K562 (cell line): ENCODE data around the gene DARS2. TPM values are rescaled to one million over a fixed set of nuclear protein-coding genes. Genes with fewer than 3 reads are reported as not detected.

Experiments used
- DIDO1 ChIP-seq: fragments of 450-650 bp; IDR thresholded peaks from 2 replicates; pipeline ENCODE4 v1.6.1; 2016; ENCODE audit warnings: low read depth, missing biosample characterization, missing genetic modification characterization
- ESRRA ChIP-seq: fragments of 450-650 bp; IDR thresholded peaks from 2 replicates; pipeline ENCODE4 v1.6.1; 2014; ENCODE audit warnings: low read depth, mild to moderate bottlenecking, moderate library complexity, borderline replicate concordance
- HINFP ChIP-seq: fragments of 450-650 bp; conservative IDR thresholded peaks from 2 replicates; pipeline ENCODE4 v1.6.1; 2016; ENCODE audit warnings: missing genetic modification characterization, low read depth, mild to moderate bottlenecking, control low read depth, missing compliant biosample characterization
- HMG20B ChIP-seq: fragments of 250-450 bp; sonication (Bioruptor Pico); IDR thresholded peaks from 2 replicates; pipeline ENCODE4 v1.5.0; 2021; ENCODE audit warnings: mild to moderate bottlenecking
- PKNOX1 ChIP-seq: fragments of 450-650 bp; IDR thresholded peaks from 2 replicates; pipeline ENCODE4 v1.6.1; 2016
- TBP ChIP-seq: optimal IDR thresholded peaks from 2 replicates; pipeline ENCODE3; 2011; ENCODE audit warnings: low read depth, low read length, improper control_type of control experiment
- U2AF2 ChIP-seq: fragments of 200-400 bp; formaldehyde crosslinking; optimal IDR thresholded peaks from 2 replicates; pipeline ENCODE3; 2017; ENCODE audit warnings: low read depth, mild to moderate bottlenecking, low read length
- UBTF ChIP-seq, 2 experiments: IDR thresholded peaks; 2 replicates each; pipeline ENCODE4 v1.6.1; 2012; ENCODE audit warnings: improper control_type of control experiment in 2 of 2, low read depth in 2 of 2, low read length in 2 of 2, borderline replicate concordance in 1 of 2
- ZBTB26 ChIP-seq: fragments of 450-650 bp; formaldehyde crosslinking; IDR thresholded peaks from 2 replicates; pipeline ENCODE4 v1.4.0; 2022; ENCODE audit warnings: missing genetic modification characterization
- ZNF395 ChIP-seq: fragments of 200-800 bp; sonication (Bioruptor generic); IDR thresholded peaks from 2 replicates; pipeline ENCODE4 v1.6.1; 2017; ENCODE audit warnings: missing genetic modification characterization, missing compliant biosample characterization
- ZNF407 ChIP-seq: fragments of 450-650 bp; IDR thresholded peaks from 2 replicates; pipeline ENCODE4 v1.6.1; 2016; ENCODE audit warnings: low read depth
- polyA plus RNA-seq, 8 experiments: library from polyadenylated mRNA; depleted of rRNA in 4 of 8; stranded (reverse) in 5 of 8; unstranded in 3 of 8; fragments of >200 nt; fragmentation: Nextera tagmentation in 2 of 8; fragmentation: Illumina TruSeq in 1 of 8; extraction: Ambion mirVana in 2 of 8; extraction: Trizol in 1 of 8; gene quantifications; 2 replicates each; pipeline versions ENCODE4 v1.2.1 to v1.2.3, GENCODE V29; 2011 to 2014; ENCODE audit warnings: inconsistent platforms in 1 of 8, missing spikeins in 1 of 8
- total RNA-seq, 7 experiments: library from RNA; depleted of rRNA in 6 of 7; stranded (reverse); fragments of >200 nt in 6 of 7; fragmentation: Illumina TruSeq in 2 of 7; extraction: Trizol in 2 of 7; gene quantifications; 2 replicates each; pipeline versions ENCODE4 v1.2.1 to v1.2.3, GENCODE V29; 2011 to 2021; ENCODE audit warnings: low replicate concordance in 1 of 7

DARS2 gene
- total and polyA plus RNA-seq, 9 of the 15 experiments (the other 6 are each of a cell fraction or from before 2014, with no cell fraction given), result 36.4 to 96.7 (median 68.6) TPM

- TF ChIP-seq HINFP (tag) (peak; percentile 60; the same call in 1 of the 2 replicates), U2AF2 (no peak), ZBTB26 (CRISPR knock-in tag) (peak; percentile 58), UBTF (IDR thresholded peaks at IDR 0.05; ENCODE audit: borderline replicate concordance in 1 of 2, low read depth in 2 of 2, low read length in 2 of 2) (no peak), ZNF407 (no peak), DIDO1 (tag) (no peak), ESRRA (peak; percentile 75; the same call in 1 of the 2 replicates), PKNOX1 (peak; percentile 87), ZNF395 (CRISPR knock-in tag) (no peak), TBP (no peak), HMG20B (CRISPR knock-in tag) (no peak; the same call in 1 of the 2 replicates)
Measured at GRCh38 chr1:173867753-173868265, 43.3 kb downstream of the DARS2 start, which contains the start of gene GAS5 (continued).
